ENCODE data around the gene HMX1.

DNA sequence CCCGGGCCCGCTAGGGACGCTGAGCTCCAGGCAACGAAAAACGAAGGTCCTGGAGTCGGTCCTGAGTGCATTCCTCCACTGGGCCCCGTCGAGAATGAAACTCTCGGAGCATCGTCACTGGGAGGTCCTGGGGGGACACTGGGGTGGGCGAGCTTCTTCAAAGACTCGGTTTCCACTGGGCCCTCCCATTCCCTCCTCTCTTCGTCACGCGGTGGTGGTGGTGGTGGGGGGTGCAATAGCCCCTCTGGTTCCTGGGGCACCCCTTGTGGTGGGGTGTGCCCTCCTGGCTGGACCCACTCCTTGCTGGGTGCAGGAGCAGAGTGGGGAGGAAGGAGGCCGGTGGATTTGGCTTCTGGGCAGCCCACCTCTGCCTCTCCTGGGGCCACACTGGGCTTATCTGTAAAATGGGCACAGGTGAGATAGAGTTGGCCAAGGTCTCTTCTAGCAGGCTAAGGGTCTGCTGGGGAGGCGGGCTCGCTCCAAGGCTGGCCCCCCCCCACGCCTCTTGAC, 12.9 kb downstream of the HMX1 start:
- TF ChIP-seq POLR2A (IDR thresholded peaks at IDR 0.05) = no peak
- TF ChIP-seq, protein P1, sequence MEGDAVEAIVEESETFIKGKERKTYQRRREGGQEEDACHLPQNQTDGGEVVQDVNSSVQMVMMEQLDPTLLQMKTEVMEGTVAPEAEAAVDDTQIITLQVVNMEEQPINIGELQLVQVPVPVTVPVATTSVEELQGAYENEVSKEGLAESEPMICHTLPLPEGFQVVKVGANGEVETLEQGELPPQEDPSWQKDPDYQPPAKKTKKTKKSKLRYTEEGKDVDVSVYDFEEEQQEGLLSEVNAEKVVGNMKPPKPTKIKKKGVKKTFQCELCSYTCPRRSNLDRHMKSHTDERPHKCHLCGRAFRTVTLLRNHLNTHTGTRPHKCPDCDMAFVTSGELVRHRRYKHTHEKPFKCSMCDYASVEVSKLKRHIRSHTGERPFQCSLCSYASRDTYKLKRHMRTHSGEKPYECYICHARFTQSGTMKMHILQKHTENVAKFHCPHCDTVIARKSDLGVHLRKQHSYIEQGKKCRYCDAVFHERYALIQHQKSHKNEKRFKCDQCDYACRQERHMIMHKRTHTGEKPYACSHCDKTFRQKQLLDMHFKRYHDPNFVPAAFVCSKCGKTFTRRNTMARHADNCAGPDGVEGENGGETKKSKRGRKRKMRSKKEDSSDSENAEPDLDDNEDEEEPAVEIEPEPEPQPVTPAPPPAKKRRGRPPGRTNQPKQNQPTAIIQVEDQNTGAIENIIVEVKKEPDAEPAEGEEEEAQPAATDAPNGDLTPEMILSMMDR (IDR thresholded peaks at IDR 0.05) = no peak
